Activated B cell treated with CpG ODN at 0.5 μM for 24 hours (primary cell): ENCODE measurements around the gene ATP9A. TPM values are rescaled to one million over a fixed set of nuclear protein-coding genes. Genes with fewer than 3 reads are reported as not detected.
"Not testable (repeated sequence)": the region's sequence is repeated elsewhere in the genome, so short reads cannot be mapped to it uniquely, and the experiment has no call there.

Experiments
- ATAC-seq: fragments of 200-7000 bp; cut with Tn5 transposase; one replicate; pipeline ENCODE4 v1.10.0; 2021; ENCODE audit warnings: low read depth, mild to moderate bottlenecking, moderate library complexity
- CTCF ChIA-PET: fragments of 350-600 bp; sonication (Branson Sonifier 250); formaldehyde crosslinking; loops from one replicate; lab custom pipeline; 2021; ENCODE audit warnings: antibody characterized with exemption; lab: Charles Lee
- POLR2A ChIA-PET: fragments of 350-600 bp; sonication (Branson Sonifier 250); formaldehyde crosslinking; loops from one replicate; lab custom pipeline; 2021; ENCODE audit warnings: antibody characterized with exemption; lab: Charles Lee
- DNase-seq: peaks from one replicate; pipeline ENCODE4 v3.0.0; 2022
- H3K27ac Mint-ChIP-seq: one replicate; pipeline ENCODE4 v1.8.0; 2020; ENCODE audit warnings: mixed read lengths
- H3K27me3 Mint-ChIP-seq: one replicate; pipeline ENCODE4 v1.8.0; 2021; ENCODE audit warnings: mixed read lengths
- H3K36me3 Mint-ChIP-seq: one replicate; pipeline ENCODE4 v1.8.0; 2021; ENCODE audit warnings: low read depth, mixed read lengths
- H3K4me1 Mint-ChIP-seq: one replicate; pipeline ENCODE4 v1.8.0; 2021; ENCODE audit warnings: mixed read lengths
- H3K4me3 Mint-ChIP-seq: one replicate; pipeline ENCODE4 v1.8.0; 2020; ENCODE audit warnings: mild to moderate bottlenecking, mixed read lengths
- H3K9me3 Mint-ChIP-seq: one replicate; pipeline ENCODE4 v1.8.0; 2020; ENCODE audit warnings: mixed read lengths
- intact Hi-C: fragments of 100-400 bp; cut with micrococcal nuclease; formaldehyde crosslinking; loops from one replicate; pipeline ENCODE4 v1.15.1; 2024
- total RNA-seq: library from RNA; stranded (reverse); gene quantifications from 2 replicates; pipeline ENCODE4 v1.2.3, GENCODE V29; 2022
- TF ChIP-seq, protein P1 (sequence below): fragments of 200-600 bp; IDR thresholded peaks from one replicate; pipeline ENCODE4 v1.8.0; 2022; ENCODE audit warnings: antibody characterized with exemption, mild to moderate bottlenecking

Gene ATP9A
- total RNA-seq, 1 donor from 2014 or later: 0.07 TPM

DNA sequence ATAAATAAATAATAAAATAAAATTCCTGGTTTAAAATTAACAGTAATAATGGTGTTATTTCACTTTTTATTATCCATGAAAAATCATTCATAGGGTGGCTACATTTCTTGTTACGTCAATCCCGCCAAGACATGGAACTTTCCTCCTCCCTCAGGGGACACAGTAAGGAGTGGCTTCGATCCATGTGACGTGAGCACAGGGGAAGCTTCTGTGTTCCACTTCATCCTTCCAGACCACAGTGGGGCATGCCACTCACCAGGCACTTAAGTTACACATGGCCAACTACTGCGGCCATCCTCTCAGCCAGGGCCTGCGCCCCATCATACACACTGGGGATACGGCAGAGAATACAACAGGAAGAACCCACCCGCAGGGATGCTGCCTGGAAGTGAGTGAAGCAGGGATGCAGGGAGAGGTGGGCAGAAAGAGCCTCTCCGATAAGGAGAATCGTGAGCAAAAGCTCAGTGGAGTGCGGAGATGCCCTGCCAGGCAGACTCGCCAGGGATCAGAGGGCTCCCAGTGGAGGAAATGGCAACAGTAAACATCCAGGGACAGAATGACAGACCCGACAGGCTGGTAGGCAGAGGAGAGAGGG, 75.3 kb downstream of the ATP9A start:
- ChIA-PET CTCF (no interaction called here), POLR2A (no interaction called here)
- H3K27me3 Mint-ChIP-seq: peaks cover 26% of the 10 kb centered on the region
- H3K9me3 Mint-ChIP-seq: no peaks in the 10 kb centered on the region
- DNase-seq (no peak), ATAC-seq (no peak)
- intact Hi-C loops: no loop called here
- no peaks in the 10 kb centered on the region for H3K36me3 Mint-ChIP-seq
- peaks cover 3% of the 10 kb centered on the region for H3K4me1 Mint-ChIP-seq
- H3K27ac Mint-ChIP-seq: no peak overlapping the region
- no peak overlapping the region for H3K4me3 Mint-ChIP-seq
- TF ChIP-seq, protein P1, sequence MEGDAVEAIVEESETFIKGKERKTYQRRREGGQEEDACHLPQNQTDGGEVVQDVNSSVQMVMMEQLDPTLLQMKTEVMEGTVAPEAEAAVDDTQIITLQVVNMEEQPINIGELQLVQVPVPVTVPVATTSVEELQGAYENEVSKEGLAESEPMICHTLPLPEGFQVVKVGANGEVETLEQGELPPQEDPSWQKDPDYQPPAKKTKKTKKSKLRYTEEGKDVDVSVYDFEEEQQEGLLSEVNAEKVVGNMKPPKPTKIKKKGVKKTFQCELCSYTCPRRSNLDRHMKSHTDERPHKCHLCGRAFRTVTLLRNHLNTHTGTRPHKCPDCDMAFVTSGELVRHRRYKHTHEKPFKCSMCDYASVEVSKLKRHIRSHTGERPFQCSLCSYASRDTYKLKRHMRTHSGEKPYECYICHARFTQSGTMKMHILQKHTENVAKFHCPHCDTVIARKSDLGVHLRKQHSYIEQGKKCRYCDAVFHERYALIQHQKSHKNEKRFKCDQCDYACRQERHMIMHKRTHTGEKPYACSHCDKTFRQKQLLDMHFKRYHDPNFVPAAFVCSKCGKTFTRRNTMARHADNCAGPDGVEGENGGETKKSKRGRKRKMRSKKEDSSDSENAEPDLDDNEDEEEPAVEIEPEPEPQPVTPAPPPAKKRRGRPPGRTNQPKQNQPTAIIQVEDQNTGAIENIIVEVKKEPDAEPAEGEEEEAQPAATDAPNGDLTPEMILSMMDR: no peak

DNA sequence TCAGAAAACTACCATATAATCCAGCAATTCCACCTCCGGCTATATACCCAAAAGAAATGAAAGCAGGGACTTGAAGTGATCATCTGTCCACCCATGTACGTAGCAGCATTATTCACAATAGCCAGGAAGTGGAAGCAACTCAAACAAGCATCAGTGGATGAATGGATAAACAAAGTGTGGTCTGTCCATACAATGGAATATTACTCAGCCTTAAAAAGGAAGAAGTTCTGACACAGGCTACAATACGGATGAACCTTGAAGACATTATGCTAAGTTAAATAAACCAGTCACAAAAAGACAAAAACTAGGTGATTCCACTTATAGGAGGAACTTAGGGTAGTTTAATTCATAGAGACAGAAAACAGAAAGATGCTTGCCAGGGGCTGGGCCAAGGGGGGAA, 76.5 kb downstream of the ATP9A start:
- intact Hi-C loops: no loop called here
- Mint-ChIP-seq H3K27ac (no peak overlapping the region), H3K36me3 (no peaks in the 10 kb centered on the region), H3K9me3 (no peaks in the 10 kb centered on the region), H3K27me3 (peaks cover 26% of the 10 kb centered on the region), H3K4me3 (no peak overlapping the region), H3K4me1 (peaks cover 3% of the 10 kb centered on the region)
- DNase-seq: no peak
- no peak for ATAC-seq
- TF ChIP-seq, protein P1: no peak
- CTCF ChIA-PET: no interaction called here
- POLR2A ChIA-PET: no interaction called here

DNA sequence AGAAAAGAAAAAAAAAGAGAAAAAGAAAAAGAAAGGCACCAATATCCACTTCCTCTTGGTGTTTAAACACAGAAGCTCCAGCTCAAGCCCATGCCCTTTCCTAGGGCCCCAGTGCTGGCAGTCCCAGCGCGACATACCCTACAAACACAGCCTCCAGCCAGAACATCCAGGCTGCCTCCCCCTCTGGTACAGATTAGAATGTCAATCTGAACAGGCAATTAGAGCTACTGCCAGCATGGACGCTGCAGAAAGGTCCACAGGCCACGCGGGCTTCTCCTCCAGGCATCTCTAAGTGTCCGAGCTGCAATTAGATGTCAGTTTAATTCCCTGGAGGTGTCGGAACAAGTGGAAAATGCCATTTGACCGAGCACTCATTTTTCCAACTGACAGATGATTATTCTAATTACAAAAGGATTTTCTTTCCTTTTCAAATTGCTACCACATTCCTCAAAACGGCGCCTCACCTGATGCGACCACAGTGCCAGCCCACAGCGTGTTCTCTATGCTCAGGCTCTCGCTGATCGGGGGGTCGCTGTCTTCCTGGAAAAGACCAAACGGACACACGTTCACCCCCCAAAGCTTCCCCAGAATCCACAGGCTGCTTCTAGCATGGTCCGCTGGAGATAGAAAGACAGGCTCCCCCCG, 79.5 kb downstream of the ATP9A start:
- TF ChIP-seq, protein P1: no peak

DNA sequence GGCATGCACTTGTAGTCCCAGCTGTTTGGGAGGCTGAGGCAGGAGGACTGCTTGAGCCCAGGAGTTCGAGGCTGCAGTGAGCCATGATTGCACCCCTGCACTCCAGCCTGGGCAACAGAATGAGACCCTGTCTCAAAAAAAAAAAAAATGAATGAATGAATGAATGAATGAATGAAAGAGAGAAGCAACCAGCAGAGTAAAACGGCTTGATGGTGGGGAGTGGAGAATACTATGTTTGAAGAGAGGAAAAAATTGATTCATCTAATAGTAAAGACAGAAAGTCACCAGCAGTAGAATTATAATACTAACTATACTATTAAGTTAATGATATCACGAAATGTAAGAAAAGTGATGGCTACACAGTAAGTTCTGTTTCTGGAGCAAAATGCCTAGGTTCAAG, 80.6 kb downstream of the ATP9A start:
- Mint-ChIP-seq H3K27me3 (peaks cover 5% of the 10 kb centered on the region), H3K9me3 (no peaks in the 10 kb centered on the region), H3K4me3 (no peak overlapping the region), H3K27ac (no peak overlapping the region), H3K4me1 (peaks cover 2% of the 10 kb centered on the region), H3K36me3 (no peaks in the 10 kb centered on the region)
- ChIA-PET POLR2A (no interaction called here), CTCF (no interaction called here)
- ATAC-seq: no peak
- DNase-seq: no peak
- TF ChIP-seq, protein P1: no peak
- intact Hi-C loops: no loop called here

More for the DNA sequence above, 79.5 kb downstream of the ATP9A start:
- DNase-seq (no peak), ATAC-seq (no peak)
- Mint-ChIP-seq H3K4me3 (no peak overlapping the region), H3K27me3 (peaks cover 13% of the 10 kb centered on the region), H3K27ac (no peak overlapping the region), H3K4me1 (peaks cover 2% of the 10 kb centered on the region), H3K9me3 (no peaks in the 10 kb centered on the region), H3K36me3 (no peaks in the 10 kb centered on the region)
- CTCF ChIA-PET: no interaction called here
- POLR2A ChIA-PET: no interaction called here
- intact Hi-C loops: no loop called here

DNA sequence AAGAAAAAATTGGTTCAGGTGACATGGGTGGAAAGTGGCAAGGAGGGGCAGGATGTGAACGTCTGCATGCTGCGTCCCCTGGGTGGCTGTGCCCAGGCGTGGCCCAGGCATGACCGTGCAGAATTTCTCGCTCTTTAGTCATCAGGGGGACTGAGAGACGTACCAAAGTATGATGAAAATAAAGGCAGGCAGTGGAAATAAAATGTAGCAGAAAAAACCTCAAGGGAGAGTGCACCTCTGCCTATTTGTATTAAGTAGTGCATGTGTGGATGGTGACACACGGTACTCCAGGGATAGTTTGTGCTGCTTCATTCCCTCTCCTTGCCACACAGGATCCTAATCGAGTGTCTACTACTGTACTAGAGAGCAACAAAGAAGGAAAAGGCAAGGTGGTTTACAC, 81.1 kb downstream of the ATP9A start:
- Mint-ChIP-seq H3K9me3 (no peaks in the 10 kb centered on the region), H3K4me3 (no peak overlapping the region), H3K27ac (no peak overlapping the region), H3K27me3 (peaks cover 7% of the 10 kb centered on the region), H3K36me3 (no peaks in the 10 kb centered on the region), H3K4me1 (peaks cover 2% of the 10 kb centered on the region)
- no peak for ATAC-seq
- ChIA-PET POLR2A (no interaction called here), CTCF (no interaction called here)
- intact Hi-C loops: no loop called here
- no peak for DNase-seq
- TF ChIP-seq, protein P1: no peak

DNA sequence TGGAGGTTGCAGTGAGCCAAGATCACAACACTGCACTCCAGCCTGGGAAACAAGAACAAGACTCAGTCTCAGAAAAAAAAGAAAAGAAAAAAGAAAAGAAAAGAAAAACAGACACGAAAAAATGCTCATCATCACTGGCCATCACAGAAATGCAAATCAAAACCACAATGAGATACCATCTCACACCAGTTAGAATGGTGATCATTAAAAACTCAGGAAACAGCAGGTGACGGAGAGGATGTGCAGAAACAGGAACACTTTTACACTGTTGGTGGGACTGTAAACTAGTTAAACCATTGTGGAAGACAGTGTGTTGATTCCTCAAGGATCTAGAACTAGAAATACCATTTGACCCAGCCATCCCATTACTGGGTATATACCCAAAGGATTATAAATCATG, 82.7 kb downstream of the ATP9A start:
- CTCF ChIA-PET, H3K36me3 Mint-ChIP-seq, DNase-seq, H3K4me3 Mint-ChIP-seq, H3K27me3 Mint-ChIP-seq, intact Hi-C loops, ATAC-seq, H3K27ac Mint-ChIP-seq, H3K4me1 Mint-ChIP-seq, POLR2A ChIA-PET, H3K9me3 Mint-ChIP-seq: not testable (repeated sequence)
